NAMALWA (cell line): Measurements from ENCODE around the gene ADAMTS17.
A peak's percentile ranks its signal among the peaks of the same experiment; 100 is the strongest.

ENCODE experiments used
- DNase-seq: peaks from one replicate; pipeline ENCODE4 v3.0.0-alpha.2; 2015; ENCODE audit warnings: low spot score

The ADAMTS17 gene

DNA sequence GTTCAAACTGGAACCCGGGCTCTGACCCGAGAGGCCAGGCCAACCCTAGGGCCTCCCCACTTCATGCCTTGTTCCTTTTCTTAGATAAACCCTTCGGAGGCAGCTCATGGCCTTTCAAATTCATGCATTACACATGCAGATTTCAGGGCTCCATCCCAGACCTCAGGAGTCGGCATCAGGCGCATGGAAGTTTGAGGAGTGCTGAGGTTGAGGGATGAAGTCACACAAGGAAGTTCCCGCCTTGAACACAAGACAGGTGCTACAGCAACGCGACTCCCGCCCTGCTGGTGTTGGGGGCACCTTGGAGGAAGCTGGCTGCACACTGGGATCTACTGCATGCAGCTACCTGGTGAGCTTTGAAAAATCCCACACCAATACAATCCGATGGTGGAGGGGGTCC, 363.3 kb downstream of the ADAMTS17 start:
- no peak for DNase-seq

DNA sequence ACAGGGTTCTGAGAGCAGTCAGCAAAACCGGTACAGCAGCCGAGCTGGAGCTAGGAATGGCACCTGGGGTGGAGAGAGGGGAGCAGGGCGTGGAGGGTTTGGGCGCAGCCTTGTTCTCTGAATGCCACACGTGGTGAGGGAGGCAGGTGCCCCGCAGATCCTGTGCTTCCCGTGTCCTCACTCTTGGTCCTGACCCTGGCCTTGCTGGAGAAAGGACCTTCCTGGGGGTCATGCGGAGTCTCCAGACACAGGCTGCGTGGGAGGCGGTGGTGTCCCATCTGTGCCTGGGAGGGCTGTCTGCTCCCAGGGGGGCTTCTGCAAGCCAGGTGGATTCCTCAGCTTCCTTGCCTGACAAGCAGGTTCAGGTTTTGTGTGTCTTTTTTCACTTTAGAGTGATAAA, 363.8 kb downstream of the ADAMTS17 start:
- no peak for DNase-seq

- no peak for DNase-seq
Measured at GRCh38 chr15:99976811-99977271, 364.9 kb downstream of the ADAMTS17 start.

DNA sequence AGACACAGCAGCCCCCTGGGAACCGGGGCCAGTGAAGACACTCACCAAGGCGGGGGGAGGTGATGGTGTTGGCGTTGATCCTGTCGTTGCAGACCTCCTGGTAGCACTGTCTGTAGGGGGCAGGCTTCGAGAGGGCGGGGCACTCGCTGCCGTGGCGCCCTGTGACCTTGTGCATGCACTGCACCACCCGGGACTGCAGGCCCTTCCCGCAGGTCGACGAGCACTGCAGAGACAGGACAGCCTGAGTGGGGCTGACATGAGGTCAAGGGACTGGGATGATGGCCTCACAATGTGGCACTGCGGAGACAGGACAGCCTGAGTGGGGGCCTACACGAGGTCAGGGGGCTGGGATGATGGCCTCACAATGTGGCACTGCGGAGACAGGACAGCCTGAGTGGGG, 365.8 kb downstream of the ADAMTS17 start:
- no peak for DNase-seq

DNA sequence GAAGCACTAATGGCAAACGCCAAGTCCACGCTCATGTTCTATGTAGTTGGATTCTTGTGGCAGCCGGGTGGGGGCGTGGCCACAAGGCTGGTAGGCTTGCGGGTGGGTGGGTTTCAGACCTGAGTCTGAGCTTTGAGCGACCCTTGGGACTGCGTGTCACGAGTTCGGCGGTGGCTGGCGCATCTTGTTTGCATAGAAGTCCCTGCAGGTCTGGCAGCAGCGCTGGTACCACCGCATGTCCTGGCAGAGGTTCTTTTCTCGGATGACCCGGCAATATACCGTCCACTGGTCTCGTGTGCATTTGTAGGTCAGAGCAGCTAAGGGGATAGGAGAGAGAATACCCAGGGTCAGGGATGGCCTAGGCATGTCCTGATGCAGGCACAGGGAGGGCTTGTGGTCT, 367.5 kb downstream of the ADAMTS17 start:
- DNase-seq, result no peak

- DNase-seq, result no peak
Measured at GRCh38 chr15:99973351-99973750, 368.4 kb downstream of the ADAMTS17 start.

DNA sequence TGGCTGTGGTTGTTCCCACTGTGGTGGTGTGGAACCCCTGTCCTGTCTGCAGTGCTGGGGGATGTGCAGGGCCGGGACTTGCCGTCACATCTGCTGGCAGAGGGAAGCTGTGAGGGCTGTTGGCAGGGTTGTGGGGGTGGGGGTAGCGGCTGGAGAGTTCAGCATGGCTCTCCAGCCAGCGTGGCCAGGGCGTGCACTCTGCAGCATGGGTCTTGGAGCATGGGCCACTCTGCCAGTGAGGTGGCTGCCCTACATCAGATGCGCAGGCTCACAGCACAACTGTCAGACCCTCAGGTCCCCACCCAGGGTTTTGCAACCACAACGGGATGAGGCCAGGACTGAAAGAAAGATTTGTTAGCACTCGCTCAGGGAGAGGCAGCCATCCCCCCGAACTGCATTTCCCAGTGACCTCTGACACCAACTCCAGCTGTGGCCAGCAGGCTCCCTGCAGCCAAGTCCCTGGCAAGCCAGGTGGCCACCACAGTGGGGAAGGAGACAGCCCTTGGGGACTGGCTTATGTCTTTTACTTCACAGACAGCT, 370.8 kb downstream of the ADAMTS17 start:
- DNase-seq, result no peak

DNA sequence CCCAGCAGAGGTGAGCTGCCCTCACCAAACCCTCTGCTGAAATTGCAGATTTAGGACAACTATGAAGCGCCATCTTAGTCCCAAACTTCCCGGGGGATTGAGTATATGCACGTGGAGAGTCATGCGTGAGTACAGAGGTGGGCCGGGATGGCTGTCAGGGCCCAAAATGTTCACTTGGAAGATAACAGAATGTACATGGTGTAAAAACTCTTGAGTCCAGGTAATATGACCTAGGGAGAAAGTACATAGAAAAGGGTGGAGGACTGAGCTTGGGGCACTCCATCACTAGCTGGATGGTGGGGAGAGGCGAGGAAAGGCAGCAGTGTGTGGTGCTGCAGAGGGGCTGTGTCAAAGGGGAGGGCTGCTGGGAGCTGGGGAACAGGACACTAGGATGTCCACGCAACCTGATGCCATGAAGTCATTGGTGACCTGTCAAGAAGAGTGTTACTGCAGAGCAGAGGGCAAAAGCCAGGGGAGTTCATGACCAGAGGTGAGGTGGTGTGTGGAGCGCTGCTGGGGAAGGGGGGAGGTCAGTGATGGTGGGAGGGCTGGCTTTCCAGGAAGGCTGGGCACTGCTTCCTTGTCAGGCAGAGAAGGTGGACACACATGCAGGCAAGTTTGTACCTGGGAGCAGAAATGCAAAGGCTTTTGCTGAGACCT, 372.4 kb downstream of the ADAMTS17 start:
- no peak for DNase-seq

GRCh38 chr15:99967841-99968371, 373.9 kb downstream of the ADAMTS17 start:
- DNase-seq, result no peak

GRCh38 chr15:99966815-99967214, 375.0 kb downstream of the ADAMTS17 start:
- DNase-seq, result no peak

GRCh38 chr15:99965376-99965775, 376.4 kb downstream of the ADAMTS17 start:
- DNase-seq, result no peak

DNA sequence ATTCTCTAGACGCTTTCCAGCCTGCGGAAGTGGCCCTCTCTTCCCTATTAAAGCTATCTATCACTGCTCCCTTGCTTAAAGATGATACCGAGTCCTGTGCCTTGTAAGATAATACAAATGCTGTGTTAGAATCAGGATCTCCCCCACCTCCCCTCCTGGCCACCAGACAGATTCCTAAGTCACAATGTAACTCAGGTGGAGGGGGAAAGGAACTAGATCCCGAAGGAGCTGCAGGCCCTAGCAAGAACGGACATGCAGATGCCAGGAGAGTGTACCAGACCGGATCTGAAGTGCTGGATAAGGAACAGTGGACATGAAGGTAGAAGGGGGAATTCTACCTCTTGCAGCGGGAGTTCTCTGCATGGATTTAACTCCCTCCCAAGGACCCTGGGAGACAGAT, 377.8 kb downstream of the ADAMTS17 start:
- no peak for DNase-seq

GRCh38 chr15:99963096-99963825, 378.5 kb downstream of the ADAMTS17 start:
- no peak for DNase-seq

DNA sequence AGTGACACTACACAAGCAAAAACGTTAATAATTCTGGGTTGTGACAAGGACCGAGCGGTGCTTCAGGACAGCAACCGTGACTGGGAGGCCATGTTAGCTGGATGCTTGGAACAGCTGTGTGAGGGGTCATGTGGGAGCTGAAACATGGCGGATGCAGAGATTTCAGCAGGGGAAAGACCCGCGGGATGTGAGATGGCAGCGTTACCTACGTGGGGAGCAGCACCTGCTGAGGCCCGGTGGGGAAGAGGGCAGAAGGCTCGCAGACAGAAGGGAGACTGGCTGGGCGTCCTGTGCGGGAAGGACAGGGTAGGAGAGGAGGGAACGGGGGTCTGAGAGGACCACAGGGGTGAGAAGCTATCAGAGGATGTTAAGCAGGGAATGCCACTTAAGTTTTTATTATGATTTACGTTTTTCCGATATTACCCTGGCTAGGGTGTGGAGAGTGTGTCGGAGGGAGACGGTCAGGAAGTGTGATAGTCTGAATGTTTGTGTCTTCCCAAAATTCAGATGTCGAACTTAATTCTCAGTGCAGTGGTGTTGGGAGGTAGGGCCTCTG, 379.7 kb downstream of the ADAMTS17 start:
- no peak for DNase-seq

- DNase-seq, result peak; percentile 20
Measured at GRCh38 chr15:99961011-99961441, 380.7 kb downstream of the ADAMTS17 start.

DNA sequence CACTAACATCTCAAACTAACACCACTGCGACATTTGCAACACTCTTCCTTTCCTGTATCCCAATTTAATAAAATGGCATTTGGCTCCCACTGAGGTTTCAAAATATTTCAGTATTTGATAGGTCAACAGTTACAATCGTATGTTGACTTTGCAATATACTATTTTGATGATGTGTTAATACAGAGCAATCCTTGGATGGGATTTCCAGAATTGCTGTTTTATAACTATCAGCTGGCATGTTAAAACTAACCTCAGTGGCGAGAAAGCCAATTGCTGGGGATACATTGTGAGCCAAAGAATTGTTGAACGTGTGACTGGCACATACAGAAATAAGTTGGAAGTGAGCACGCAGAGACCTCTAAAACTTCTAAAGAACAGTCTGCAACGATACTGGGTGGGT, 382.4 kb downstream of the ADAMTS17 start:
- no peak for DNase-seq

DNA sequence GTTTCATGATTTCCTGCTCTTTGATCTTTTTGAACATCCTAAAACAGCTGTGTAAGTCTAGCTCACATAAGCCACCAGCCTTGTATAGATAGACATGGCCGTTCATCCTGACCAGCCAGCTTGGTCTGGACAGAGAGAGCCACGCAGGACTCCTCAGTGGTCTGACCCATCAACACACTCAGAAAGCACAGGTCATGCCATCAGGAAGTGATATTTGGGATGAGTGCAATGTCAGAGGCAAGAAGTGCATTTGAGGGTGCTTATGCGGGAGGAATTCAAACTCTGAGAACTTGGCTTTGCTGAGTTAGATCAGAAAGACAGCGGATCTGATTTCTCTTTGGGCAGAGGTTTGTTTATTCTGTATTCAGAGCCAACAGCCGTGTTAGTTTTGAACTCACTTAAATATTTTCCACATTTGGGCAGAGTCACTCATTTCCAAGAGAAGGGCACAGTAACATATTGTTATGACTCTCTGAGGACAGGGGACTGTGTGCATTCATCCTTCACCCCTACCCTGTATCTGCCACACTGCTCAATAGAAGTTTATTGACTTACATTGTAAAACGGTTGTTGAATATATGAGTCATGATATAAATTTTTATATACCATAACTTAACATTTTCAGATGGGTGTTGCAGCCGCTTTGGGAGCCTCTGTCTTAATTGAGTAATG, 383.2 kb downstream of the ADAMTS17 start:
- no peak for DNase-seq

DNA sequence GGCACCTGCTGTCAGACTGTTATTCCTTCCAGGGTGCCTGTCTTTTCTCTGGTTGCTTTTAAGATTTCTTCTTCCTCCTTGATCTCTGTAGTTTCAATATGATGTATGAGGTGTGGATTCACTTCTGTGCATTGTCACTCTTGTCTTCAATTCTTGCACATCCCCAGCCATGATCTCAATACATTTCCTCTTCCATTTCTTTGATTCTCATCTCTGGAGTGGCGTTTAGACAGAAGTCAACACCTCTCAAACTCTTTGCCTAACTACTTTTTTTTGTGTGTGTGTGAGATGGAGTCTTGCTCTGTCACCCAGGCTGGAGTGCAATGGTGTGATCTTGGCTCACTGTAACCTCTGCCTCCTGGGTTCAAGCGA, 384.1 kb downstream of the ADAMTS17 start:
- DNase-seq, result no peak

DNA sequence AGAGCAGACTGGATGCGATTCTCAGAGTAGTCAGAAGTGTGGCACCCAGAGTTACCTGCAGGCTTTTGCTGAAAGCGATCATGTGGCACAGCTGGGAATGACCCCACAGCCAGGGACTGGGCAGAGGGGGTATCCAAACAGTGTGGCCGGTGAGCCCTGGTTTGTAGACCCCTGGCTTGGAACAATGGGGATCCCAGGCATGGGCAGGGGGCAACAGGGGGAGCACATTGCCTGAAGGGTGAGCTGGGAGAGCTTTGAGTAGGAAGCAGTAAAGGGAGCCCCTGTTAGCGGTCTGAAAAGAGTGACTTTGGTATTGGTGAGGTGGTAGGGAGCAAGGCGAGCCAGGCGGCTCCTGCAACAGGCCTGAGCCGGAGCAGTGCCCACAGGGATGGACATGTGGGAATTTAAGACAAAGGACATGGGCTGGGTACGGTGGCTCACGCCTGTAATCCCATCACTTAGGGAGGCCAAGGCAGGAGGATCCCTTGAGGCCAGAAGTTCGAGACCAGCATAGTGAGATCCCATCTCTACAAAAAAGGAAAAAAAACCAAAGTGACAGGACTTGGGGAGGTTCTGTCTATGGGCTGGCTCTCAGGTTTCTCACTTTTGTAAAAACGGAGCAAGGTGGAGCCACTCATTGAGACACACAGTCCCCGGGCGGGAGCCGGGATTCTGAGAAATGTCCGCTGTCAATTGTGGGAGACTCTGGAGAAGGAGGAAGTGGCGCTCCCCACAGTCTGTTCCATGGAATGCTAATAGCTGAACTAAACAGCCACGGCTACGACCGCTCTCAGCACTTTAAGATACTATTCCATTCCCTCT, 384.7 kb downstream of the ADAMTS17 start:
- DNase-seq, result no peak

- DNase-seq, result no peak
Measured at GRCh38 chr15:99956022-99956775, 385.6 kb downstream of the ADAMTS17 start.

DNA sequence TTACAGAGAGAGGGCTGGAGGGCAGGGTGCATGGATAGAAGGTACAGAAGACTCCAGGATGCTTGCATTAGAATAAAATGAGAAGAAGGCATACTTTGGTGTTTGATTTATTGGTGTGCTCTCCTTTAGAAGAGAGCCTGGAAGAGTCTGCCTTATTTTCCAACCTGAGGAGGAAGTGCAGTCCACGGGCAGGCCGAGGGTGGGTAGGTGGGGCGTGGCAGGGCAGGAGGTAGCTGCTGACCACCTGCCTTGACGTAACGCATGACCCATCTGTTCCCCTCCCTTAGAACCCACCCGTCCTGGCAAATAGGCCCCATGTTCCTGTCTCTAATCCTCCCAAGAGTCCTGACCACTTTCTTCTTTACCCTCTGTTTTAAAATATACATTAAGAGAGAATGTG, 386.2 kb downstream of the ADAMTS17 start:
- no peak for DNase-seq
